RPMI7951 (cell line): ENCODE measurements around the gene LRP1B. TPM values are rescaled to one million over a fixed set of nuclear protein-coding genes. Genes with fewer than 3 reads are reported as not detected.
"Not testable (repeated sequence)": the region's sequence is repeated elsewhere in the genome, so short reads cannot be mapped to it uniquely, and the experiment has no call there.

Experiments
- DNase-seq: peaks from one replicate; pipeline ENCODE4 v3.0.0-alpha.2; 2012; ENCODE audit warnings: low read depth
- total RNA-seq: library from RNA; depleted of rRNA; stranded (reverse); fragments of >200 nt; shearing (Covaris generic); gene quantifications from 2 replicates; pipeline ENCODE4 v1.2.3, GENCODE V29; 2014

Gene LRP1B
- total RNA-seq, 1 experiment from 2014 or later: not detected

DNA sequence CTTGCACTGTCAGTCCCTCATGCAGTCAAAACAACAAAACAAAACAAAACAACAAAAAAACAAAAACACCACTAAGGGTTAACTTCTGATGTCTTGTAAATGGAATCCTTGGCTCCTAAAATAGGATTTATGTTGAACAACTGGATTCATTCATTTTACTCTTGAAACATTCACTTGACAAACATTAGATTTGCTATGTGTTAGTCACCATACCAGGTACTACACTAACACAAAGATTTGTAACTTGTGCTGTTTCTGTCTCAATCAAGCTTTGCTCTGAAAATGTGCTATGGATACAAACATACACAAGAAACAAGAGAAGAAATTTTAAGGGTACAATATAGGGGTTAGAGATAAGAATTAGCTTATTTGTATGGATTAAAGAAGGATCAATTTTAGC lies 812.8 kb downstream of the LRP1B start:
- peak; percentile 1 for DNase-seq

DNA sequence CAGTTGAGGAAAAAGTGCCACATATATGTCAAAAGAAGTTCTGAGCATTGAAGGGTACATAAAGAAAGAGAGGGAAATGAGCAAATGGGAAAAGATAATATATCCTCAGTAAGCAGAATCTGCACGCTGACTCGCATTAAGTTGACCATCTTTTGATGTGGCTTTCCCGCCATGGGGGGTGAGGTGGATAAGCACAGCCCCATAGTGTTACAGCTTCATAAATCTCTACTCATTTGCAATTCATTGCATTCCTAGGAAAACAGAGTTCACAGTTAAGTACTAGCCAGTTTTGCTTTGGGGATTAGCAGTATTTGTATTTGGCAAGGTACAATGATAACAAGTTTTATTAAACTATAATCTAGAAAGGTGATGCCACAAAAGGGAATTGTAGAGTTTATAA lies 814.2 kb downstream of the LRP1B start:
- DNase-seq: peak; percentile 10

DNA sequence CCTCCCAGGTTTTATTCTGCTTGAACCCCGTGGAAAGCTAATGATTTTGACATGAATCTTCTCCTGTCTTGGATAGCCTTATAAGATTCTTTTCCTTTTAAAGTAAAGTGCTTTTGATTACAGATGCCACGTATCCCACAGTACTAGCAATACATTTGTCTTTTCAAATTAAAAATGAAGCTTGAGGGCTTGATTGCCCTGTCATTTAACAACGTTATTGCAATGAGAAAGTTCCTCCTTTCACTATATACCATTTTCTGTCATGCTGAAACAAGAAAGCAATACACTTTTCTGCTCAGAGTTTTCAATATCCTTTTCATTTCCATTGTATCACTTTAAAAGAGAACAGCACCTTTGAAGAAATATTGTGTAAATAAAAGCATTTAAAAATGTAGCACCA lies 814.7 kb downstream of the LRP1B start:
- DNase-seq: no peak

DNA sequence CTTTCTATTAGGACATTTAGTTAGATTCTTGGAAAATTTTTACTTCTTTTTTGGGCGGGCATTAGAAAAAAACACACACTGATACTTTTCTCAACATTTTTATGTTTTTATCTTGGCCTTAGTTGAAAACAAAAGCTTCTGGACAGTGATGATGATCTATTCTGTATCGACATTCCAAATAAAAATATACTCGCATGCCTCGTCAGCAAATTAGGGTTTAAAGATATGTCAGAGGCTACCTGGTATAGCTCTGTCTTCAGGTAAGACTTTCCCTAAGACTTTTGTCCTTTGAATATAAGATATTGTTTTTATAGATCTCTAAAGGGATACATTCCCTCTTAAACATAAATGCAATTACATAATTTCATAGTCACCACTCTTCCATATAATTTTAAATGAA lies 816.8 kb downstream of the LRP1B start:
- DNase-seq: no peak

DNA sequence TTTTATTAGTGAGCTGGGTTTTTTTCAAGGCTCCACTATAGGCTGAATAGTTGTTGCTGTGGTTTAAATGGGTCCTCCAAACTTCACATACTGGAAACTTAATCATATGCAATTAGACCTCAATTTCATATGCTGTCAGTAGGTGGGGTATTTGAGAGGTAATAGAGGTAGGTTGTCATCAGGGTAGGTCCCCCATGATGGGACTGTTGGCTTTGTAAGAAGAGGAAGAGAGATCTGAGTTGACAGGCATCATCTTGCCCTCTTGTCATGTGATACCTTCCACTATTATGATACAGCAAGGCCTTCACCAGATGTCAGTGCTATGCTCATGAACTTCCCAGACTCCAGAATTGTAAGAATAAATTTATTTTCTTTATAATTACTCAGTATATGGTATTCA lies 819.4 kb downstream of the LRP1B start:
- no peak for DNase-seq

DNA sequence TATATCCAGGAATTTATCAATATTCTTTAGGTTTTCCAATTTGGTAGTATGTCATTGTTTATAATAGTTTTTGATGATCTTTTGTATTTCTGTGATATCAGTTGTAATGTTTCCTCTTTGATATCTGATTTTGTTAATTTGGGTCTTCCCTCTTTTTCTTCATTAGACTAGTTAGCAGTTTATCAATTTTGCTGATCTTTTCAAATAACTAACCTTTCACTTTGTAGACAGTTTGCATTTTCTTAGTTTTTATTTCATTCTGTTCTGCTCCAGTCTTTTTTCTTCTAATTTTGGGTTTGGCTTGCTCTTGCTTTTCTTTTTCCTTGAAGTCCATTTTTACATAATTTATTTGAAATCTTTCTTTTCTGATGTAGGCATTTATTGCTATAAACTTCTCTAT lies 824.4 kb downstream of the LRP1B start:
- DNase-seq: no peak

DNA sequence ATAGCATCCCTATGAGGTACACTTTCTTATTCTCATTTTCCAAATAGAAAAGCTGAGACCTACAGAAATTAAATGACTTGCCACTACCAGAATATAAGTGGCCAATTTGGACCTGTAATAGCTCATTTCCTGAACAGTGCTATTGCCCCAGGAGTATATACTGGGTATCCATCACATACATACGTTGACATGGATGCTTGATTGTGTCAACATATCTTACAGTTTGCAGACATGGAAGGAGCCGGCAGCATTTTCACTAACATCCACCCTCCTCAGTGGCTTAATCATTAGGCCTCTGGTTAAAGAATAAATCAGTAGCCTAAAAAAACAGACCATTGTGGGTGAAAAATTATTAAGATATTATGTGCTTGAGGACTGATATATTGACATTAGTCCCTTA lies 829.3 kb downstream of the LRP1B start:
- DNase-seq: no peak

DNA sequence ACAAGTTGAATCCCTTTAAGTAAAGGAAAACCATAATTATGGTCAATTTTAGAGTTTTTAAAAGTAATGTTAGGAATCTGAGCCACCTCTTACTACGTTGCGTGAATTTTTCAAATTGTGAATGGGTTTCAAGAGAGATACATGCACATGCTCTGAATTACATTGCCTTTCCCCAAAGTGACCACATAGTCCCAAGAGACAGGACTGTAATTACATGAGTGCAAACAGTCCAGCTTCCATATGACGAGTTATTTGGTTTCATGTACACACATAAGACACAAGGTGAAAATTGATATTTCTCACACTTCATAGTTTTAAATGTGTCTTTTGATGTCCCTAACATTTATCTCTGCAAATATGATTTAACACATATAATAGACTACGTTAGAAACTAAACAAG lies 850.8 kb downstream of the LRP1B start:
- DNase-seq: no peak

DNA sequence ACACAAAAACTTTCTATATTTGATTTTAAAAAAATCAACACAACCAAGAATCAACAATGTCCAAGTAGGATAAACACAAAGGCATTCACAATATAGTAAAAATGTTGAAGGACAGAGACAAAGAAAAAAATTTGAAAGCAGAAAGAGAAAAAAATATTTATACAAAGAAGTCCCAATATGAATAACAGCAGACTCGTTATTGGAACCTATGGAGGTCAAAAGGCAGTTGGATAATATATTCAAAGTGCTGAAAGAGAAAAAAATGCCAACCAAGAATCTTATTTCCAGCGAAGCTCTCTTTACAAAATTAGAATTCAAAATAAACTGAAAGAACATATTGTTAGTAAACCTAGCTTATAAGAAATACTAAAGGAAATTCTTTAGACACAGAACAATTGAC lies 859.5 kb downstream of the LRP1B start:
- DNase-seq: no peak

DNA sequence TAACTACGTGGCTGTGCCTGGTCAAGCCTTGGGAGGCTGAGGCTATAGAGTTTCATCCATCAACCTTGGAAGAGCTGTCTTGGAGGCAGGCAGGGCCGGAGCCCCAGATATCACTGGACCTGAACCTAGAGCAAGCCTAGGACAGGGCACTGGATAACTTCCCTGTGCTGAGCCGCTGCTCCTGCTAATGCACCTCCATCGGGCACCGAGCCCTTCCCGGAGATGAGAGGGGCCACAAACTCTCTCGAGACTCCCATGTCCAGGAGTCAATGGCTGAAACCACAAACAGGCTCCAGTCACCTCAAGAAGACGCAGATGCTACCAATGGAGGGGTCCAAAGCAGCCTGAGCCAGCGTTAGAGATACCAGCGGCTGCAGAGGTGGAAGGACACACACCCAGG lies 866.0 kb downstream of the LRP1B start:
- no peak for DNase-seq

DNA sequence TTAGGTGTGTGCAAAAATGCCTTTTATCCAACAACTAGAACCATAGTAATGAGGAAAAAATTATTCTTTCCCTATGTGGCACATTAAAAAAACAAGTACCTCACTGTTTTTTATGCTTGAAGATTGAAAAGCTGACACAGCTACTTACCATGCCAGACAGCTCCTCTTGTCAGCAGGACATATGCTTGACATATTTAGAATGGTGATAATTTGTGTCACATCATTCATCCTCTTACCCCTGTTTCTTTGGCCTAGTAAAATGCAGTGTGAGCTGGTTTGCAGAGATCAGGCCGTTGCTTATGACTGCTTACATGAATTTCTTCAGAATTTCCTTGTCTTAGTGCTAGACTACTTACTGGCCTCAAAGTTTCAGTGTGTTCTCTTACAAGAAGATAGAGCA lies 869.9 kb downstream of the LRP1B start:
- DNase-seq: no peak

DNA sequence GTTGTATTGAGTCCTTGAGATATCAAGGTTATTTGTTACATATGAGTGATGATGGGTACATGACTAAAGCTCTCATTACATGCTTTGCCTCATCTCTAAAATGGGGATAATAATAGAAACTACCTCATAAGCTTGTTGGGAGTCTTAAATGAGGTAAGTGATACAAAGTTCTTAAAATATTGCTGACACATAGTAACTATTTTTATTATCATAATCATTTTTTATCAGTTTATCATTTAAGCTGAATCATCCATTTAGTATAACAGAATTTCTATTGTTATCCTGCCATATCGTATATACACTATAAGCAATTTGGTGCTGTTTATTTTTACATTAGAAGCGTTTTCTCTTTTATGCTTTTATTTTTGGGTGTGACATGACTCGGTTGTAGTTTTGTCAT lies 871.1 kb downstream of the LRP1B start:
- DNase-seq: no peak

DNA sequence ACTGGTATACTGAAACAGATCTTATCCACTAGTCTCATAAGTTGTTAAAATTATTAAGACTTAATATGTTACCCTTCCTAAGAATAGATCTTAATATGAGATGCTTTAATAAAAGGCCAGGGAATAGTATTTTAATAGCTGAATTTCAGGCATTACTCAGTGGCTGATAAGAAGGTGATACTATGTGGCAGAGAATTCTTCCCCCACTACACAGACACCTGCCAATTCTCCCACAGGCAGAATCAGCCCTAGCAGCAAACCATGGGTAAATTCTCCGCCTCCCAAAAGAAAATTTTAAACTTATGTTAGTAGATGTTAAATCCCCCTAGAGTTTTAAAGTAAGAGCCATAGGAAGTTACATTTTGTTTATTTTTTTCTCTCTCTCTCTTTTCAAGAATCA lies 888.8 kb downstream of the LRP1B start:
- DNase-seq: no peak

DNA sequence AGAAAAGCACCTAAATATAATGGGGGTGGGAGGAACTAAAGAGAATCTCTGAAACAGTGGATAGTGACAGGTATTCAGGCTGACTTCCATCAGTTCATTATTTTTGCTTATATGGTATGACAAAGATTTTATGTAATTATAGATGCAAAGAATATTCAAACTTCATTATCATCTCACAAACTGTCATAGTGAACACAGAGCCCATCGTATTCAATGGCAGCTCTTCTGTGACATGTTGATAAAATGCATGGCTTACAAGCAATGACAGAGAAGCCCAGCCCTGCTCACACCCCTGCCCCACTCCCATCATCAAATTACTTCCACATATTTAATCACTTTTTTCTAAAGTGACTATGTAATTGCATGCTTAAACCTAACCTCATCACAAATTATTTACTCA lies 904.3 kb downstream of the LRP1B start:
- DNase-seq: no peak

DNA sequence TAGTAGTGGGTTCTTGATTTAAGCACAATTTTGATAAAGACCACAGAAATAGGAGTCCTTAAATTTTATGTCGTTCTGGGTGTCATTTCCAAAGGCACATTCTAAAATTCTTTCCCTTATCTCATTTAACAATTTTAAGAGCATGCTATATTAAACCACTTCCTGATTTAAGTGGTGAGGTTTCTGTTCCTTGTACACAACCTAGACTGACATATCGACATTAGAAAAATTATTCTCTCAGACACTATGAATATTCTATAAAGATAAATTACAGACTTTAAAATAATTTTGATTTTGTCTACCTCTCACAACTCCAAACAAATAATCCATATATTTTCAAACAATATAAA lies 923.8 kb downstream of the LRP1B start:
- DNase-seq: no peak

DNA sequence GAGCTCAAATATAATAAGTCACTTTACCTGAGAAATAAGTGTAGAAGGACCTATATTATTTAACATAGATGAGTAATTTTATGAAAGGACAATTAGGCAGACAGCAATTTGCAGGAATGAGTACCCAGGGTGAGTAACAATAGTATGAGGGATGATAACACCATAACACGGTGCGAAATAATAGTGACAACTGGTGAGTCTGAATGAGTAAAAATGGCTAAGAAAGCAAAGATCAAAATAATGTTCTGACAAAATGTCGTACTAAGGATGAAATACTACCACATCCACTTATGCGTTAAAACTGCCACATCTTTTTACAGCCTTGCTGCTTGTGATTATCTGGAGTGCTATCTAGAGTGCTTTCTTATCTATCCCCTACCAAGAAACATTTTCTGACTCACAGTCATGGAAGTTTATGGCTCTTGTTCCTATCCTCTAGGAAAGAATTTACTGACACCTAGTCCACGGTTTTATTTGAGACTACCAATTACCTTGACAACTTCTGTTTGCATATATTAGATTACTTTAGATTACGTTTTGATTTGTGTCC lies 929.7 kb downstream of the LRP1B start:
- DNase-seq: no peak

DNA sequence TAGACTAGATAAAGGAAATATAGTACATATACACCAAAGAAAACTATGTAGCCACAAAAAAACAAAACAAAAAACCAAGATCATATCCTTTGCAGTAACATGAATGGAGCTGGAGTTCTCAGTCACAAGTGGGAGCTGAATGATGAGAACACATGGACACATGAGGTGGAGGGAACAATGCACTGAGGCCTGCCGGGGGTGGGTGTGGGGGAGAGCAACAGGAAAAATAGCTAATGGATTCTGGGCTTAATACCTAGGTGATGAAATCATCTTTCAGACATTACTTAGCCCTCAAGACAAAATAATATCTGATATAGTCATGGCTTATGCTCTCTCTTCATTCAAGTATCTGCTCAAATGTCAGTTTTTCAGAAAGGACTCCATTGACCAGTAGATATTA lies 930.6 kb downstream of the LRP1B start:
- no peak for DNase-seq

DNA sequence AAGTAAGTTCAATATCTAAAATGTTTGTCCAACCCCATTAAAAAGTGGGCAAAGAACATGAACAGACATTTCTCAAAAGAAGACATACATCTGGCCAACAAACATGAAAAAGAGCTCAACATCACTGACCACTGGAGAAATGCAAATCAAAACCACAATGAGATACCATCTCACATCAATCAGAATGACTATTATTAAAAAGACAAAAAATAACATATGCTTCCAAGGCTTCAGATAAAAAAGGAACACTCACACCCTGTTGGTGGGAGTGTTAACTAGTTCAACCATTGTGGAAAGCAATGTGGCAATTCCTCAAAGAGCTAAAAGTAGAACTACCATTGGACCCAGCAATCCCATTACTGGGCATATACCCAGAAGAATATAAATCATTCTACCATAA lies 931.1 kb downstream of the LRP1B start:
- no peak for DNase-seq

DNA sequence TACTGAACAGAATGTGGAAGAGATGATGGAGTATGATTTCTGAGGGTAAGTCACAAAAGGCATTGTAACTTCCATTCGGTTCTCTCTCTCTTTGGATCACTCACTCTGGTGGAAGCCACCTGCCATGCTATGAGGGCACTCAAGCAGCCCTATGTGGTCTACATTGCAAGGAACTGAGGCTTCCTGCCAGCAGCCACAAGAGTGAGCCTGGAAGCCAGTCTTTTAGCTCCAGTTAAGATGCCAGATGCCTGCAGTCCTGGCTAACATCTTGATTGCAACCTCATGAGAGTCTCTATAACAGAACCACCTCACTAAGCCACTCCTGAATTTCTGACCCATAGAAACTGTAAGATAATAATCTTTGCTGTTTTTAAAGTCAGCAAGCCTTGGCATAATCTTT lies 935.7 kb downstream of the LRP1B start:
- DNase-seq: no peak

DNA sequence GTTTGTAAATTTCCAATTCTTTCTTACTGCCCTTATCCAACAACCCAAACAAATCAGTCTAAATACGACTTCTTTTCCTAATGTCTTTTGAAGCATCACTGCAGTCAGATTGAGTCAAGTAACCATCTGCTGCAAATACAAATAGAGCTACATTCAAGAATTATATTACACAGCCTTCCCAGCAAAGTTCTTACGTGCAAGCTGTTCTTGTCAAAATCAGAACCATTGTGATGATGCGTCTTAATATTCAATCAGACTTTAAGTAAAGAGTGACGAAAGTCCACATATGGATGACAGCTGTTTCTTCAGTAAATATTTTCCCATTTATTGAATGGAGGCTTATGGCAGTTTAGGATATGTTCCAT lies 943.8 kb downstream of the LRP1B start:
- DNase-seq: no peak

DNA sequence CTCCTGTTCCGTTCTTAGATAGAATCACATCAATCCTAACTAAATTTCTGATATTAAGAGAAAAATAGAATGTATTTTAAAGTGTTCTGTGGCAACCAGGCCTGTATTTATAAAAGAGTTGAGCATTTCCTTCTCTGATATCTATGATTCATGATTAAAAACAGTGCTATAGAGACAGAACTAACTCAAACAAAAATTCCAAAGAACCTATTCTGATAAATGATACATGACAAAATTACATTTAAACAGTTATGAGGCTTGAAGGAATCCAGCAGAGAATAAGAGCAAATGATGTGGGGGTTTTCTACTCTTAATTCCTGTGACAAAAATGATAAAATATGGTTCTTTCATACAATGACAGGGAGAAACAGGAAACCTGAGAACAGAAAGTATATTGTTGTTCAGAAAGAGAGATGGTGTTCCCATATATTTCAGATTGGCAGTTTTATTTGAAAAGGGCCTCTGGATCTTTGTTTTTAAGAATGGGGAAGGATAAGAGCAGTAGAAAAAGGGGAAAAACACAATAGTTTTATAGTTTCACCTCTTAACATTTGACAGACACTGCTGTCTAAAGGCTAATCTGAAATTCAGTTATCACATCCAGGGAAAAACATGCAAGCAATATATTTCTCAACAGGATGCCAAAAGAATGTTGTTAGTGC lies 944.3 kb downstream of the LRP1B start:
- no peak for DNase-seq

DNA sequence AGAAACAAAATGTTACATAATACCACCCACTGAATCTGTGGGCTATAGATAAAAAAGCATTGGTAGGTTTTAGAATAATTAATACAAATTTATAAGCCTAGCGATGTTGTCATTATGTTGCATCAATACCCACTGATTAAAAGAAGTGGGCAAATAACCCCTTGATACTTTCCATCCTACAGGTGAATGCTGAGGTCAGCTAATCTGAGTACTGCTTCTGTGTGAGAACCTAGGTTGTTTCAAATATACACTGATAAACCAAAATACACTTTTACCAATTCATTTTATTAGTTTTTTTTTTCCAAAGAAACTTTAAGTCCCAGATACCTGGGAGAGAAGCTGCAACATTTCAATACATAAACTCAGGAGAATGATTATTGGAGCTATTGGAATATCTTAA lies 948.6 kb downstream of the LRP1B start:
- DNase-seq: no peak

DNA sequence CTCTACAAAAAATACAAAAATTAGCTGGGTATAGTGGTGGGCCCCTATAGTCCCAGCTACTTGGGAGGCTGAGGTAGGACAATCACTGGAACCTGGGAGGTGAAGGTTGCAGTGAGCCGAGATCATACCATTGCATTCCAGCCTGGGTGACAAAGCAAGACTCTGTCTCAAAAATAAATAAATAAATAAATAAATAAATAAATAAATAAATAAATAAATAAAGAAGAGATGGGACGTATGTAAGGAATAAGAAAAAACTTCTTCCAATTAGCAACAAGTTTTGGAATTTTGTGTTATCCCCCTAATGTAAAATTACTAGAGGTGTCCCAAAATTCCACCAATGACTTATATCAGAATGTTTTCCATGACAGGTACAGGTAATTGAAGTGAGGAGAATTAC lies 961.7 kb downstream of the LRP1B start:
- not testable (repeated sequence) for DNase-seq

DNA sequence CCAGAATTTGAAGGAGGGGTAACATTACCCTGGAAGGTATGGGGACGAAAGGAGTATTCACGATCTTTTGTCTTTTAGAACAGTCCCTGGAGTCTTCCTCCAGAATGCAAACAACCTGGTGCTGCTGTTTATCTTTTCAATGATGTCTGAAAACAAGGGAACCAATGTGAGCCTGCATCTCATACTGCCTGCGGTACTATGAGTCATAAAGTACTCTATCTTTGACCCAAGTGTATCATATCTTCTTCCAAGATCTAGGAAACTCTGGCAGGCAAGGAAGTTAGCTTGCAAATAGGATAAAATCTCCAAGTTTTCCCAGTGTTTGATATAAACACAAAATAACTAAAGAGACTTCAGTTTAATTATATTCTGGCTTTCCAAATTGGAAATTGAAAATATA lies 968.5 kb downstream of the LRP1B start:
- no peak for DNase-seq
